K562 (cell line): Measurements from ENCODE around the gene NOS2. TPM values are rescaled to one million over a fixed set of nuclear protein-coding genes. Genes with fewer than 3 reads are reported as not detected.

Source experiments
- ATAC-seq: fragments of 200-7000 bp; cut with Tn5 transposase; 3 replicates; pipeline ENCODE4 v1.9.1; 2020; ENCODE audit warnings: moderate library complexity
- BruUV-seq: library from RNA; stranded (reverse); fragments of 400-500 nt; replicated peaks from 2 replicates; lab custom pipeline; 2021; lab: Mats Ljungman, UMichigan
- CTCF ChIA-PET: fragments of 300-600 bp; formaldehyde crosslinking; extraction: SDS; loops from one replicate; lab custom pipeline; 2021; ENCODE audit warnings: low intra/inter-chr PET ratio; lab: Yijun Ruan, JAX
- POLR2A ChIA-PET: fragments of 300-600, 350-650 bp; sonication (Branson Sonifier 250); formaldehyde crosslinking; extraction: SDS; loops from one replicate; lab custom pipeline; 2021; ENCODE audit warnings: antibody characterized with exemption, inconsistent platforms; lab: Yijun Ruan, JAX
- DNase-seq, 4 experiments: peaks; one replicate each; pipeline versions ENCODE4 v3.0.0 to v3.0.0-alpha.2; 2011 to 2018; ENCODE audit warnings: low spot score in 3 of 4, mixed read lengths in 3 of 4; ENCODE audit errors: extremely low read depth in 1 of 4
- FAIRE-seq: peaks from 2 replicates; lab custom pipeline; 2011; peaks lifted over from hg19 to GRCh38; lab: Jason Lieb, UNC
- H2AFZ ChIP-seq: 2 replicates; pipeline ENCODE4 v1.6.0; 2011; ENCODE audit warnings: low read depth, low read length, control low read depth, inconsistent platforms
- H3K27ac ChIP-seq: fragments of 200-600 bp; 3 replicates; pipeline ENCODE4 v1.8.0; 2011; ENCODE audit warnings: low read depth, mild to moderate bottlenecking, control low read depth, inconsistent platforms, low read length, moderate library complexity, mixed read lengths; ENCODE audit errors: extremely low read depth
- H3K27me3 ChIP-seq, 2 experiments: fragments of 300-600 bp in 1 of 2; 2 replicates in 1 of 2; 3 replicates in 1 of 2; pipeline versions ENCODE4 v1.6.0 to v1.8.0; 2011; ENCODE audit warnings: inconsistent platforms in 2 of 2, low read length in 2 of 2, mild to moderate bottlenecking in 1 of 2, mixed read lengths in 1 of 2, moderate library complexity in 1 of 2; ENCODE audit not compliant: control insufficient read depth in 2 of 2, insufficient read depth in 2 of 2
- H3K36me3 ChIP-seq: fragments of 300-600 bp; 3 replicates; pipeline ENCODE4 v1.8.0; 2011; ENCODE audit warnings: mild to moderate bottlenecking, low read length, inconsistent platforms; ENCODE audit not compliant: control insufficient read depth, insufficient read depth
- H3K4me1 ChIP-seq, 2 experiments: fragments of 200-600 bp in 1 of 2; replicated peaks in 1 of 2; 2 replicates in 1 of 2; 3 replicates in 1 of 2; pipeline versions ENCODE4 v1.5.1 to v1.8.0; 2011; ENCODE audit warnings: inconsistent platforms in 2 of 2, low read length in 2 of 2, mild to moderate bottlenecking in 1 of 2, mixed read lengths in 1 of 2, moderate library complexity in 1 of 2; ENCODE audit not compliant: control insufficient read depth in 2 of 2, insufficient read depth in 2 of 2
- H3K4me2 ChIP-seq: 2 replicates; pipeline ENCODE4 v1.6.1; 2011; ENCODE audit warnings: low read length, control low read depth, inconsistent platforms, mixed read lengths; ENCODE audit not compliant: insufficient read depth
- H3K4me3 ChIP-seq: fragments of 200-600 bp; sonication (generic), shearing (Covaris generic); 2 replicates; pipeline ENCODE4 v1.5.1; 2016; ENCODE audit warnings: control low read depth, inconsistent platforms
- H3K79me2 ChIP-seq: fragments of 200-600 bp; 3 replicates; pipeline ENCODE4 v1.8.0; 2011; ENCODE audit warnings: low read length, inconsistent platforms; ENCODE audit not compliant: control insufficient read depth, insufficient read depth
- H3K9ac ChIP-seq, 2 experiments: 2 replicates each; pipeline versions ENCODE4 v1.6.0 to v1.6.1; 2011; ENCODE audit warnings: low read depth in 2 of 2, low read length in 2 of 2, control low read depth in 1 of 2, inconsistent platforms in 1 of 2, mild to moderate bottlenecking in 1 of 2, mixed read lengths in 1 of 2; ENCODE audit not compliant: insufficient read depth in 1 of 2
- H3K9me1 ChIP-seq: one replicate; pipeline ENCODE4 v1.6.0; 2011; ENCODE audit warnings: inconsistent platforms, mild to moderate bottlenecking, low read length, moderate library complexity; ENCODE audit not compliant: control insufficient read depth, insufficient read depth
- H3K9me3 ChIP-seq: replicated peaks from 2 replicates; pipeline ENCODE4 v1.5.1; 2011; ENCODE audit warnings: low read depth, low read length, inconsistent platforms; ENCODE audit not compliant: control insufficient read depth, insufficient read depth
- H4K20me1 ChIP-seq: replicated peaks from 2 replicates; pipeline ENCODE4 v1.6.1; 2011; ENCODE audit warnings: low read length, inconsistent platforms, mixed read lengths; ENCODE audit not compliant: control insufficient read depth, insufficient read depth
- CHD1 ChIP-seq: fragments of 200-600 bp; sonication (generic); IDR thresholded peaks from one replicate; pipeline ENCODE4 v1.6.1; 2012; ENCODE audit warnings: mild to moderate bottlenecking, moderate library complexity, low read length, inconsistent platforms
- EGR1 ChIP-seq: fragments of 450-650 bp; conservative IDR thresholded peaks from 2 replicates; pipeline ENCODE4 v1.6.1; 2017; ENCODE audit warnings: mild to moderate bottlenecking
- HSF4 ChIP-seq: fragments of 250-450 bp; sonication (Bioruptor Pico); IDR thresholded peaks from 2 replicates; pipeline ENCODE4 v2.1.2; 2022; ENCODE audit warnings: mild to moderate bottlenecking, moderate library complexity, borderline replicate concordance
- NFIX ChIP-seq: fragments of 250-450 bp; sonication (Bioruptor Pico); IDR thresholded peaks from 2 replicates; pipeline ENCODE4 v1.4.0; 2020; ENCODE audit warnings: low read depth, mild to moderate bottlenecking, moderate library complexity
- WGBS: fragments of 100-300 bp; shearing (Covaris generic); methylation state at CpG from one replicate; pipeline ENCODE4 v1.1.6; 2016; ENCODE audit warnings: low coverage, mixed read lengths; ENCODE audit not compliant: insufficient coverage; ENCODE audit errors: missing lambda C conversion rate; 5-methylcytosine and 5-hydroxymethylcytosine counted together
- in situ Hi-C: fragments of 300-500 bp; cut with MboI; formaldehyde crosslinking; loops from 4 replicates; pipeline ENCODE4 v1.15.0; 2018; ENCODE audit warnings: inconsistent platforms, mixed read lengths
- intact Hi-C: fragments of 100-400 bp; cut with micrococcal nuclease; formaldehyde crosslinking; loops from 2 replicates; pipeline ENCODE4 v1.14.2; 2022
- polyA plus RNA-seq, 8 experiments: library from polyadenylated mRNA; depleted of rRNA in 4 of 8; stranded (reverse) in 5 of 8; unstranded in 3 of 8; fragments of >200 nt; fragmentation: Nextera tagmentation in 2 of 8; fragmentation: Illumina TruSeq in 1 of 8; extraction: Ambion mirVana in 2 of 8; extraction: Trizol in 1 of 8; gene quantifications; 2 replicates each; pipeline versions ENCODE4 v1.2.1 to v1.2.3, GENCODE V29; 2011 to 2014; ENCODE audit warnings: inconsistent platforms in 1 of 8, missing spikeins in 1 of 8
- total RNA-seq, 7 experiments: library from RNA; depleted of rRNA in 6 of 7; stranded (reverse); fragments of >200 nt in 6 of 7; fragmentation: Illumina TruSeq in 2 of 7; extraction: Trizol in 2 of 7; gene quantifications; 2 replicates each; pipeline versions ENCODE4 v1.2.1 to v1.2.3, GENCODE V29; 2011 to 2021; ENCODE audit warnings: low replicate concordance in 1 of 7
- TF ChIP-seq, protein P1 (sequence below): fragments of 450-650 bp; formaldehyde crosslinking; IDR thresholded peaks from 2 replicates; pipeline ENCODE4 v1.4.0; 2020; ENCODE audit warnings: mild to moderate bottlenecking, moderate library complexity
- TF ChIP-seq, protein P2 (sequence below): fragments of 250-450 bp; sonication (Bioruptor Pico); IDR thresholded peaks from 2 replicates; pipeline ENCODE4 v1.8.0; 2022; ENCODE audit warnings: moderate library complexity, mild to moderate bottlenecking, inconsistent platforms
- TF ChIP-seq, protein P3 (sequence below): sonication (generic); formaldehyde crosslinking; IDR thresholded peaks from 2 replicates; pipeline ENCODE4 v1.8.1; 2022; ENCODE audit warnings: missing genetic modification reagents
- TF ChIP-seq, protein P4 (sequence below): IDR thresholded peaks from 2 replicates; pipeline ENCODE4 v1.6.1; 2011; ENCODE audit warnings: borderline replicate concordance, low read depth, mild to moderate bottlenecking, moderate library complexity, low read length; ENCODE audit not compliant: insufficient read depth, poor library complexity, severe bottlenecking
- TF ChIP-seq, protein P5 (sequence below), 2 experiments: fragments of 450-650 bp; IDR thresholded peaks; 2 replicates each; pipeline ENCODE4 v1.6.1; 2018; ENCODE audit warnings: mild to moderate bottlenecking in 2 of 2, low read depth in 1 of 2; ENCODE audit not compliant: partially characterized antibody in 2 of 2

Gene NOS2
- total and polyA plus RNA-seq, 9 of the 15 experiments (the other 6 are each of a cell fraction or from before 2014, with no cell fraction given) = not detected

DNA sequence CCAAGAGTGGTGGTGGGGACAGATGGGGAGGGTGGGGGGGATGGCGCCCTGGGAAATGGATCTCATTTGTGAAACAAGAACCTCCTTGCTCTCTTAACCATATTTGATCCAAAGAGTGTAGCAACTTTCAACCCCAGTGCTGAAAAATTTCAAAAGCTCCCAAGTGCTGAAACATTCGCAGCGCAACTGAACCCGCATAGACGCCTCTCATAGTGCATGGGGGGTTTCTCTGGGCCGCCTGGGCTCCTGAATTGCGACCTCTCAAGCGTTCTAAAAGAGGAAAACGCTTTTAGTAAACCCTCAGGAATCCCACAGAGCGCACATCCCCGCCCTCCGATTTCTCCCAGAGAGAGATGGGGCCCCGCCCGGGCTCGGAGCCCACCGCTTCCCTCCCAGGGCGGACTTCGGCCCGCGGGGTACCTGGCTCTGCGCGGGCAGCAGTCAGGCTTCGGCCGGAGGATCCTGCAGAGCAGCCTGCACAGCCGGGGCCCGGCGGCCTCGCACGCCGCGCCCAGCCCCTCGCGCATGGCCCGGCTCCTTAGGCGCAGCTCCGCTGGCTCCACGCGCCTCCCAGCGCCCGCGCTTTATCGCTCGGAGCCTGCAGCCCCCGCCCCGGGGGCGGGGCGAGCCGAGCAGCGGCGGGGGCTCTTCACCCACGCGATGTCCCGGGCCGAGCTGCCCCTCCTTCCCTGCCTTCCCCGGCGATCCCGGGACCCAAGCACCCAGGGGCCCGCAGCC, 7.0 kb downstream of the NOS2 start:
- Histone ChIP-seq H3K4me3 (no peak overlapping the region), H4K20me1 (peaks cover 5% of the 10 kb centered on the region), H3K4me2 (no peak overlapping the region), H3K36me3 (no peaks in the 10 kb centered on the region), H3K9me3 (no peaks in the 10 kb centered on the region), H3K27me3 (peaks cover 18 to 58% of the 10 kb centered on the region in 2 experiments; a peak in 4 of 5 replicates), H3K79me2 (no peaks in the 10 kb centered on the region), H3K9ac (no peak overlapping the region; a peak in 1 of 4 replicates), H3K9me1 (no peaks in the 10 kb centered on the region), H3K4me1 (peaks cover 0 to 8% of the 10 kb centered on the region in 2 experiments; a peak in 2 of 5 replicates), H3K27ac (no peak overlapping the region), H2AFZ (peak overlapping the region; percentile 32; the same call in 1 of the 2 replicates)
- DNase-seq (peak; percentile 28 to 68 (median 55)), FAIRE-seq (no peak), ATAC-seq (peak; percentile 76)
- ChIA-PET CTCF (no interaction called here), POLR2A (interaction anchor here (0.6 to 1.5 kb wide), 2 partner anchors 12 to 99 kb away, joined by 3 to 5 read pairs; no protein-coding TSS in a partner anchor)
- no TSS peak for BruUV-seq
- intact Hi-C loops = no loop called here
- 14% methylated on average over 40 of the region's 58 CpGs for WGBS
- in situ Hi-C loops = no loop called here
- TF ChIP-seq HSF4 (CRISPR knock-in tag) (no peak), EGR1 (0 out of 2 replicates have a peak, but pooled peaks have one; percentile 25), NFIX (CRISPR knock-in tag) (no peak), CHD1 (no peak)
- TF ChIP-seq, protein P1, sequence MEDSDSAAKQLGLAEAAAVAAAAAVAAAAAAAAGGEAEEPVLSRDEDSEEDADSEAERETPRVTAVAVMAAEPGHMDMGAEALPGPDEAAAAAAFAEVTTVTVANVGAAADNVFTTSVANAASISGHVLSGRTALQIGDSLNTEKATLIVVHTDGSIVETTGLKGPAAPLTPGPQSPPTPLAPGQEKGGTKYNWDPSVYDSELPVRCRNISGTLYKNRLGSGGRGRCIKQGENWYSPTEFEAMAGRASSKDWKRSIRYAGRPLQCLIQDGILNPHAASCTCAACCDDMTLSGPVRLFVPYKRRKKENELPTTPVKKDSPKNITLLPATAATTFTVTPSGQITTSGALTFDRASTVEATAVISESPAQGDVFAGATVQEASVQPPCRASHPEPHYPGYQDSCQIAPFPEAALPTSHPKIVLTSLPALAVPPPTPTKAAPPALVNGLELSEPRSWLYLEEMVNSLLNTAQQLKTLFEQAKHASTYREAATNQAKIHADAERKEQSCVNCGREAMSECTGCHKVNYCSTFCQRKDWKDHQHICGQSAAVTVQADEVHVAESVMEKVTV (CRISPR knock-in tag) = no peak
- TF ChIP-seq, protein P2, sequence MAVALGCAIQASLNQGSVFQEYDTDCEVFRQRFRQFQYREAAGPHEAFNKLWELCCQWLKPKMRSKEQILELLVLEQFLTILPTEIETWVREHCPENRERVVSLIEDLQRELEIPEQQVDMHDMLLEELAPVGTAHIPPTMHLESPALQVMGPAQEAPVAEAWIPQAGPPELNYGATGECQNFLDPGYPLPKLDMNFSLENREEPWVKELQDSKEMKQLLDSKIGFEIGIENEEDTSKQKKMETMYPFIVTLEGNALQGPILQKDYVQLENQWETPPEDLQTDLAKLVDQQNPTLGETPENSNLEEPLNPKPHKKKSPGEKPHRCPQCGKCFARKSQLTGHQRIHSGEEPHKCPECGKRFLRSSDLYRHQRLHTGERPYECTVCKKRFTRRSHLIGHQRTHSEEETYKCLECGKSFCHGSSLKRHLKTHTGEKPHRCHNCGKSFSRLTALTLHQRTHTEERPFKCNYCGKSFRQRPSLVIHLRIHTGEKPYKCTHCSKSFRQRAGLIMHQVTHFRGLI (CRISPR knock-in tag) = no peak
- TF ChIP-seq, protein P3, sequence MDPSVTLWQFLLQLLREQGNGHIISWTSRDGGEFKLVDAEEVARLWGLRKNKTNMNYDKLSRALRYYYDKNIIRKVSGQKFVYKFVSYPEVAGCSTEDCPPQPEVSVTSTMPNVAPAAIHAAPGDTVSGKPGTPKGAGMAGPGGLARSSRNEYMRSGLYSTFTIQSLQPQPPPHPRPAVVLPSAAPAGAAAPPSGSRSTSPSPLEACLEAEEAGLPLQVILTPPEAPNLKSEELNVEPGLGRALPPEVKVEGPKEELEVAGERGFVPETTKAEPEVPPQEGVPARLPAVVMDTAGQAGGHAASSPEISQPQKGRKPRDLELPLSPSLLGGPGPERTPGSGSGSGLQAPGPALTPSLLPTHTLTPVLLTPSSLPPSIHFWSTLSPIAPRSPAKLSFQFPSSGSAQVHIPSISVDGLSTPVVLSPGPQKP (CRISPR knock-in tag) = no peak
- TF ChIP-seq, protein P4, sequence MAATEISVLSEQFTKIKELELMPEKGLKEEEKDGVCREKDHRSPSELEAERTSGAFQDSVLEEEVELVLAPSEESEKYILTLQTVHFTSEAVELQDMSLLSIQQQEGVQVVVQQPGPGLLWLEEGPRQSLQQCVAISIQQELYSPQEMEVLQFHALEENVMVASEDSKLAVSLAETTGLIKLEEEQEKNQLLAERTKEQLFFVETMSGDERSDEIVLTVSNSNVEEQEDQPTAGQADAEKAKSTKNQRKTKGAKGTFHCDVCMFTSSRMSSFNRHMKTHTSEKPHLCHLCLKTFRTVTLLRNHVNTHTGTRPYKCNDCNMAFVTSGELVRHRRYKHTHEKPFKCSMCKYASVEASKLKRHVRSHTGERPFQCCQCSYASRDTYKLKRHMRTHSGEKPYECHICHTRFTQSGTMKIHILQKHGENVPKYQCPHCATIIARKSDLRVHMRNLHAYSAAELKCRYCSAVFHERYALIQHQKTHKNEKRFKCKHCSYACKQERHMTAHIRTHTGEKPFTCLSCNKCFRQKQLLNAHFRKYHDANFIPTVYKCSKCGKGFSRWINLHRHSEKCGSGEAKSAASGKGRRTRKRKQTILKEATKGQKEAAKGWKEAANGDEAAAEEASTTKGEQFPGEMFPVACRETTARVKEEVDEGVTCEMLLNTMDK = no peak
- TF ChIP-seq, protein P5, sequence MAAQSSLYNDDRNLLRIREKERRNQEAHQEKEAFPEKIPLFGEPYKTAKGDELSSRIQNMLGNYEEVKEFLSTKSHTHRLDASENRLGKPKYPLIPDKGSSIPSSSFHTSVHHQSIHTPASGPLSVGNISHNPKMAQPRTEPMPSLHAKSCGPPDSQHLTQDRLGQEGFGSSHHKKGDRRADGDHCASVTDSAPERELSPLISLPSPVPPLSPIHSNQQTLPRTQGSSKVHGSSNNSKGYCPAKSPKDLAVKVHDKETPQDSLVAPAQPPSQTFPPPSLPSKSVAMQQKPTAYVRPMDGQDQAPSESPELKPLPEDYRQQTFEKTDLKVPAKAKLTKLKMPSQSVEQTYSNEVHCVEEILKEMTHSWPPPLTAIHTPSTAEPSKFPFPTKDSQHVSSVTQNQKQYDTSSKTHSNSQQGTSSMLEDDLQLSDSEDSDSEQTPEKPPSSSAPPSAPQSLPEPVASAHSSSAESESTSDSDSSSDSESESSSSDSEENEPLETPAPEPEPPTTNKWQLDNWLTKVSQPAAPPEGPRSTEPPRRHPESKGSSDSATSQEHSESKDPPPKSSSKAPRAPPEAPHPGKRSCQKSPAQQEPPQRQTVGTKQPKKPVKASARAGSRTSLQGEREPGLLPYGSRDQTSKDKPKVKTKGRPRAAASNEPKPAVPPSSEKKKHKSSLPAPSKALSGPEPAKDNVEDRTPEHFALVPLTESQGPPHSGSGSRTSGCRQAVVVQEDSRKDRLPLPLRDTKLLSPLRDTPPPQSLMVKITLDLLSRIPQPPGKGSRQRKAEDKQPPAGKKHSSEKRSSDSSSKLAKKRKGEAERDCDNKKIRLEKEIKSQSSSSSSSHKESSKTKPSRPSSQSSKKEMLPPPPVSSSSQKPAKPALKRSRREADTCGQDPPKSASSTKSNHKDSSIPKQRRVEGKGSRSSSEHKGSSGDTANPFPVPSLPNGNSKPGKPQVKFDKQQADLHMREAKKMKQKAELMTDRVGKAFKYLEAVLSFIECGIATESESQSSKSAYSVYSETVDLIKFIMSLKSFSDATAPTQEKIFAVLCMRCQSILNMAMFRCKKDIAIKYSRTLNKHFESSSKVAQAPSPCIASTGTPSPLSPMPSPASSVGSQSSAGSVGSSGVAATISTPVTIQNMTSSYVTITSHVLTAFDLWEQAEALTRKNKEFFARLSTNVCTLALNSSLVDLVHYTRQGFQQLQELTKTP (IDR thresholded peaks at IDR 0.05; ENCODE audit: low read depth in 1 of 2, partially characterized antibody in 2 of 2) = no peak
